NT2/D1 (cell line): Measurements from ENCODE around the gene EPN2.
"Not testable (repeated sequence)": the region's sequence is repeated elsewhere in the genome, so short reads cannot be mapped to it uniquely, and the experiment has no call there.

Experiments
- SUZ12 ChIP-seq: IDR thresholded peaks from 2 replicates; pipeline ENCODE4 v1.6.1; 2011; ENCODE audit not compliant: insufficient read length, insufficient read depth; ENCODE audit errors: extremely low read depth
- YY1 ChIP-seq: IDR thresholded peaks from 2 replicates; pipeline ENCODE4 v1.6.1; 2011; ENCODE audit not compliant: insufficient read length, insufficient read depth
- ZNF274 ChIP-seq: IDR thresholded peaks from 2 replicates; pipeline ENCODE4 v1.6.1; 2011; ENCODE audit warnings: mild to moderate bottlenecking, low read depth, low read length

GRCh38 chr17:19203429-19203828, 33.7 kb upstream of the EPN2 start:
- TF ChIP-seq YY1, SUZ12, ZNF274: not testable (repeated sequence)
